Activated T-cell treated with anti-CD3 and anti-CD28 coated beads, Interleukin-2, amount 50 U/mL, for 72 hours (primary cell): Measurements from ENCODE around the gene ANO2. TPM values are rescaled to one million over a fixed set of nuclear protein-coding genes. Genes with fewer than 3 reads are reported as not detected.

Source experiments
- ATAC-seq, 2 donors: fragments of 150-1000 bp; cut with Tn5 transposase; replicated peaks in 1 of 2; 2 replicates each; pipeline ENCODE4 v1.10.0; 2021; ENCODE audit warnings: moderate library complexity in 2 of 2, mild to moderate bottlenecking in 1 of 2
- DNase-seq, 2 donors: peaks; one replicate each; pipeline ENCODE4 v3.0.0; 2021 to 2022; ENCODE audit warnings: mixed read lengths in 1 of 2
- H3K27ac Mint-ChIP-seq: one replicate; pipeline ENCODE4 v1.8.0; 2022; ENCODE audit warnings: mild to moderate bottlenecking, moderate library complexity, mixed read lengths
- H3K27me3 Mint-ChIP-seq: one replicate; pipeline ENCODE4 v1.8.0; 2022; ENCODE audit warnings: low read depth, mixed read lengths
- H3K36me3 Mint-ChIP-seq, 2 donors: one replicate each; pipeline ENCODE4 v1.8.0; 2022; ENCODE audit warnings: mixed read lengths in 2 of 2, mild to moderate bottlenecking in 1 of 2; ENCODE audit not compliant: insufficient read depth in 2 of 2
- H3K4me1 Mint-ChIP-seq: one replicate; pipeline ENCODE4 v1.8.0; 2022; ENCODE audit warnings: low read depth, mixed read lengths
- H3K4me3 Mint-ChIP-seq, 2 donors: one replicate each; pipeline ENCODE4 v1.8.0; 2022; ENCODE audit warnings: mild to moderate bottlenecking in 2 of 2, mixed read lengths in 2 of 2, moderate library complexity in 2 of 2
- H3K9me3 Mint-ChIP-seq, 2 donors: one replicate each; pipeline ENCODE4 v1.8.0; 2022; ENCODE audit warnings: mixed read lengths in 2 of 2
- total RNA-seq, 2 donors: library from RNA; stranded (reverse); gene quantifications; one replicate each; pipeline ENCODE4 v1.2.3, GENCODE V29; 2022

The ANO2 gene
- total RNA-seq, 2 donors from 2014 or later, result not detected

GRCh38 chr12:5884285-5884684 lies 60.8 kb downstream of the ANO2 start:
- H3K27me3 Mint-ChIP-seq, result peaks cover 38% of the 10 kb centered on the region
- H3K4me1 Mint-ChIP-seq, result peaks cover 6% of the 10 kb centered on the region
- no peak for DNase-seq
- H3K27ac Mint-ChIP-seq, result no peak overlapping the region
- H3K9me3 Mint-ChIP-seq, result no peaks in the 10 kb centered on the region
- no peak overlapping the region for H3K4me3 Mint-ChIP-seq
- peaks cover 0 to 2% of the 10 kb centered on the region in 2 donors for H3K36me3 Mint-ChIP-seq
- no peak for ATAC-seq

DNA sequence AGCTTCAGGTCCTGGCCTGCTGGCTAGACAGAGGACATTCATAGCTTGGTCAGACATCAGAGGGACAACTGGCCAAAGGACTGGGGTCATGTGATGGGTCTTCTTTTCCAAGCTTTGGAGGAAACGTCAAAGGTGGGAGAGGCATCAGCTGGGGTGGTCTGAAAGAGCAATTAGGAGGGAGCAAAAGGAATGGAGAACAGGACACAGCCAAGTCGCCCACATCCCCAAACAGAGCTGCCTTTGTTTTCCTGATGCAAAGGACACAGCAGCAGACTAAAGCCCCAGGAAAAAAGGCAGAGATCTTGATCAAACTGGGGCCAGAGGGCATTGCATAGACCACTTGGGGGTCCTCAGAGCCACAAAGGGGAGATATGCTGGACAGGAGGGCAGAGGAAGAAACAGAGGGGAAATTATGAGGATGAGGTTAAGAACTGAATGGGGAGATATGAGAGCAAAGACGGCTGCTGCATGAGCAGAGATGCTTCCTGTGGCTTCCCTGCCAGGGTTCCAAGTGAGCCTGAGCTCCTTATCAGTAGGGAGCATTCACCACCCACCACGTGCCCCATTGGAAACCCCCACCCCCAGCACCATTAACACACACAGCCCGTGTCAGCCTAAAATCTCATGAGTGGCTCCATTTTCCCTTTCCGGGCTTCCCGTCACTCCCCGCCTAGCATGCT lies 62.4 kb downstream of the ANO2 start:
- no peak overlapping the region for H3K27ac Mint-ChIP-seq
- no peaks in the 10 kb centered on the region for H3K36me3 Mint-ChIP-seq
- ATAC-seq (no peak), DNase-seq (no peak)
- H3K4me1 Mint-ChIP-seq, result no peaks in the 10 kb centered on the region
- no peaks in the 10 kb centered on the region for H3K9me3 Mint-ChIP-seq
- peaks cover 32% of the 10 kb centered on the region for H3K27me3 Mint-ChIP-seq
- H3K4me3 Mint-ChIP-seq, result no peak overlapping the region

DNA sequence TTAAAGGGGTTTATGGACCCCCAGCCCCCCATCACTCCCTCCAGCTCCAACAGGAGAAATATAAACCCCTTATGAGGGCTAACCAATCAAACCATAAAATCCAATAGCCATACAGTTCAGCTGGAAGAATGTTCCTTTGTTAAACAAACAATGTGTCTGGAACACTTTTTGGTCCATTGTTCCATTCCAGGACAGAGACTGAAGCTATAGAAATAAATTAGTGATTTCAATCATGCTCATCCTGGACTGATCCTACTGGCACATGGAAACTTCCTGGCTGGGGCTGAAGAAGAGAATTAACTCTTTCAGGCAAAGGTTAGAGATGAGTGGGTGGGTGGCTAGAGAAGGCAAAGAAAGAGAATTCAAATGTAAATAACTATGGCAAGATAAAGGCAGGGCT lies 63.4 kb downstream of the ANO2 start:
- Mint-ChIP-seq H3K4me3 (no peak overlapping the region), H3K4me1 (no peaks in the 10 kb centered on the region), H3K27me3 (peaks cover 33% of the 10 kb centered on the region), H3K36me3 (no peaks in the 10 kb centered on the region), H3K27ac (no peak overlapping the region), H3K9me3 (no peaks in the 10 kb centered on the region)
- ATAC-seq (no peak), DNase-seq (no peak)

DNA sequence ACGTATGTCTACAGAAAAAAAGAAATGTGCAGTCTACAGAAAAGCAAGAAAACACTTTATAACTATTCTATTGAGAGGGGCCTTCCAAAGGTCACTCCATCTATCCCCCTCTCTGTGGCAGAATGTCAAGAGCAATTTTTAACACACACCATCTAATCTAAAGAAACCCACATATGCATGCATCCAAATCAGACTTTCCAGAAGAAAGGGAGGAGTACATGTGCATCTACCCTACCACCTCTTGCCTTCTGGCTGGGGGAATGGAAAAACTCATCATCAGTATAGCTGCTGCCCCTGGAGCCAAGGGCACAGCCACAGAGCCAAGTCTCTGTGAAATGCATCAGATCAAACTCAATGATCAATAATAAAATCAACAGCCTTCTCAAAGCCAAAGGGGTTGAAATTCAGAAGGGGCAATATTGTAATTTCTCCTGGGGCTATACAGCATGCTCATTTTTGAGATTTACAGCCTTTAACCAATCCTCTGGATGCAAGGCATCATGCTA lies 63.9 kb downstream of the ANO2 start:
- DNase-seq (no peak), ATAC-seq (no peak)
- Mint-ChIP-seq H3K9me3 (no peaks in the 10 kb centered on the region), H3K27me3 (peaks cover 28% of the 10 kb centered on the region), H3K27ac (no peak overlapping the region), H3K36me3 (no peaks in the 10 kb centered on the region), H3K4me1 (no peaks in the 10 kb centered on the region), H3K4me3 (no peak overlapping the region)

- Mint-ChIP-seq H3K4me3 (no peak overlapping the region), H3K27ac (no peak overlapping the region), H3K36me3 (no peaks in the 10 kb centered on the region), H3K9me3 (no peaks in the 10 kb centered on the region), H3K4me1 (no peaks in the 10 kb centered on the region), H3K27me3 (peaks cover 15% of the 10 kb centered on the region)
- no peak for DNase-seq
- no peak for ATAC-seq
These were observed 69.2 kb downstream of the ANO2 start for GRCh38 chr12:5875851-5876250.

DNA sequence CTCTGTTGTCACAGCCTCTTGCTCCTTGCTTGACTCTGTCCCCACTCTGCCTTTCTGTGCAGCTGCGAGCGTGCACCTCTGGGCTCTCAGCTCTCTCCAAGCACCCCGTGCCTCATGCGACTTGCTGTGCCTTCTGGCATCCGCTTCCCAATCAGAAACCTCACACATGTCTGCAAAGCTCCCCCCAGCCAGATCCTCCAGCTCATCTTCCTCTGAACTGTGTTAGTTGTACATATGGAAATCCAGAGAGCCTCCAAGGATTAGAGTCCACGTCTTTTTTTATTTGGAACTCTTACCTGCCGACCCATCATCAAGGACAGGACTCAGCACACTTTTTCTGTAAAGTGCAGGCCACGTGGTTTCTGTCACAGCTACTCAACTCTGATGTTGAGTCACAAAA lies 70.5 kb downstream of the ANO2 start:
- Mint-ChIP-seq H3K4me3 (no peak overlapping the region), H3K27ac (no peak overlapping the region), H3K9me3 (no peaks in the 10 kb centered on the region), H3K36me3 (no peaks in the 10 kb centered on the region), H3K27me3 (peaks cover 15% of the 10 kb centered on the region), H3K4me1 (no peaks in the 10 kb centered on the region)
- ATAC-seq (no peak), DNase-seq (no peak)

DNA sequence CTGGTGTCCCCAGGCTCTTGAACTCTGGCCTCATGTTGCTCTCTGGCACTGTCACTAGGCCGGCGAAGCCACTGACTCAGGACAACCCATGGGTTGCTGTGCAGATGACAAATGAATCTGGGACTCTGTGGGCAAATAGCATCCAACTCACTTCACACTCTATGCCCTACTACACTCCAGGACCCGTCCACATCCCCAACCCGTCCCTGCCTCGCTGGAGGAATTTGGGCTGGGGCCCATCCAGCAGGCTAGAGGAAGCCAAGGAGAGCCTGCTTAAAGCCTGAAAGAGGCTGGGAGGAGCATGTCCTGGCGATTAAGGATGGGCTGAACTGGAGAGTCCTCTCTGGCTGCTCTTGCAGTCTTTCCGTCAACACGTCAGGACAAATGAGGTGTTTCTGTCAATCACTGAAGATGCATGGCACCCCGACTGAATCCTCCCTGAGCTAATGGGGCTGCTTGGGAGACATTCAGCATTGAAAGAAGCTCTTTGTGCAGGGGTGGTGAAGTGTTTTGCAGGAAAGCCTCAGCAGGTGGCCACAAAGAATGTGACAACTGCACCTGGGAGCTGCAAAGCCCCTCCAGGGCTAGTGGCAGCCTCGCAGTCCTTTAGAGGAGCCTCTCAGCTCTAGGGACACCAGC lies 71.7 kb downstream of the ANO2 start:
- DNase-seq, result no peak
- Mint-ChIP-seq H3K27ac (no peak overlapping the region), H3K9me3 (no peaks in the 10 kb centered on the region), H3K36me3 (no peaks in the 10 kb centered on the region), H3K4me3 (no peak overlapping the region), H3K27me3 (peaks cover 15% of the 10 kb centered on the region), H3K4me1 (no peaks in the 10 kb centered on the region)
- no peak for ATAC-seq

GRCh38 chr12:5872745-5873144 lies 72.3 kb downstream of the ANO2 start:
- Mint-ChIP-seq H3K4me1 (no peaks in the 10 kb centered on the region), H3K4me3 (no peak overlapping the region), H3K36me3 (no peaks in the 10 kb centered on the region), H3K27me3 (peaks cover 15% of the 10 kb centered on the region), H3K9me3 (no peaks in the 10 kb centered on the region), H3K27ac (no peak overlapping the region)
- DNase-seq (no peak), ATAC-seq (no peak)

DNA sequence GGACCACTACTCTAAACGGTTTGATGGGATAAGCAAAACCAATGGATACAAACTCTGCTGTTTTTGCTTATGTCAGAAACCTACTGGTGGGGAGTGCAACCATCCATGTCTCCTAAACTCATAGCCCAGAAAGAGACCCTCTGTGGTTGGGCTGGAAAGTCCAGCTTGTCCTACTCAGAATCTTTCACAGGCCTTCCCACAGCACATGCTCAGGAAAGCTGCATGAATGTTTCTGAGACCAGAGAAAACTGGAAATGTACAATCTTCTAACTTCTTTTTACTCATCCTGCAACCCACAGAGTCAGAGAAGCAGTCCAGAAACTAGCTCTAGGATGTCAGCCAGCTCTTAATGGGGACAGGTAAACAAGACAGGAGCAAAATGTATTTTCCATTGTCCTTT lies 73.3 kb downstream of the ANO2 start:
- no peak overlapping the region for H3K27ac Mint-ChIP-seq
- peaks cover 9% of the 10 kb centered on the region for H3K27me3 Mint-ChIP-seq
- no peaks in the 10 kb centered on the region for H3K4me1 Mint-ChIP-seq
- no peak overlapping the region for H3K4me3 Mint-ChIP-seq
- no peaks in the 10 kb centered on the region for H3K9me3 Mint-ChIP-seq
- no peak for ATAC-seq
- no peak for DNase-seq
- H3K36me3 Mint-ChIP-seq, result no peaks in the 10 kb centered on the region

DNA sequence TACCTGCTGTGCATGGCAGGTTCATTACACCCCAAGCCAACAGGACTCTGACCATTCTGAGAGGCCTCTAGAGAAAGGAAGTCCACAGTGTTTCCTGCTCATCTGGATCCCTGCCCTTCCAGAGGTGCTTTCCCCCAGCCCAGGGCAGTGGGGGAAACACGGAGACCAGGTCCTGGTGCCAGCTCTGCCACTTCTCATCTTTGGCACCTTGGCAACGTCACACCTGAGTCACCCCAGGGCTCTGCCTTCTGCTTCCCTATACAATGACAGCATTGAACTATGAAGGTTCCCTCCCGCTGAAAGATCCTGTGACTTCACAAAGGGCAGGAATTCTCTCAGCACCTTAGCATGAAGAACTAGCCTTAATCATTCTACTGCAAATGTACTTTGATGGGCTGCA lies 74.9 kb downstream of the ANO2 start:
- no peaks in the 10 kb centered on the region for H3K36me3 Mint-ChIP-seq

DNA sequence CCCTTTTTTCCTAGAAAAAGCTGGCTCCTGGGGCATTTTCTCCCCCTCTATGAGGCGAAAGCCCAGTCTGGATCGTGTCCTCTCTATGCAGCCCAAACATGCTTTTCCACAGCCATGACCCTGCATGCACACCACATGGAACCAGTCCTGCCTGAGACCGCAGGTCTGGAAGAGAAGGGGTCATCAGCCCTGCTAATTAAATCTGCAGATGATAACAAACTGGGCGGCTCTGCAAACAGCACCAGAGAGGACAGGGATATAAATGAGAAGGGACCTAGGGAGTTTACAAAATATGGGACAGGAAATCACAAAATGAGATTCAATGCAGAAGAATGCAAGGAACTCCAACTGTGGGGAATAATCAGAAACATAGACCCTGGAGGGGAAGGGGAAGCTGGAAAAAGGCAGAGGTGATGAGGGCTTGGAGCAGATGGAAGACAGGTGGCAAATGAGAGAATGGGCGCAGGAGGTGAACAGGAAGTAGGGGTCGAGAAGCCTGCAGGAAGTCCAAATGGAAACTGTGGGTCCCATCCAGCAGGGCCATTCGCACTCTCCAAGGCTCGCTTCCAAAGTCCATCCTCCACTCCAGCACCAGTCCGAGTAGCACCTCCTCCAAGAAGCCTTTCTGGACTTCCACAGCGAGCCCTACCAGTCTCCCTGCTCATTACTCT lies 76.3 kb downstream of the ANO2 start:
- no peaks in the 10 kb centered on the region for H3K27me3 Mint-ChIP-seq
- DNase-seq, result no peak
- H3K9me3 Mint-ChIP-seq, result no peaks in the 10 kb centered on the region
- no peak overlapping the region for H3K27ac Mint-ChIP-seq
- H3K36me3 Mint-ChIP-seq, result no peaks in the 10 kb centered on the region
- no peak overlapping the region for H3K4me3 Mint-ChIP-seq
- no peak for ATAC-seq
- H3K4me1 Mint-ChIP-seq, result no peaks in the 10 kb centered on the region

More for the DNA sequence above, 74.9 kb downstream of the ANO2 start:
- Mint-ChIP-seq H3K4me3 (no peak overlapping the region), H3K9me3 (no peaks in the 10 kb centered on the region), H3K27ac (no peak overlapping the region), H3K27me3 (peaks cover 2% of the 10 kb centered on the region), H3K4me1 (no peaks in the 10 kb centered on the region)
- ATAC-seq (no peak), DNase-seq (no peak)

DNA sequence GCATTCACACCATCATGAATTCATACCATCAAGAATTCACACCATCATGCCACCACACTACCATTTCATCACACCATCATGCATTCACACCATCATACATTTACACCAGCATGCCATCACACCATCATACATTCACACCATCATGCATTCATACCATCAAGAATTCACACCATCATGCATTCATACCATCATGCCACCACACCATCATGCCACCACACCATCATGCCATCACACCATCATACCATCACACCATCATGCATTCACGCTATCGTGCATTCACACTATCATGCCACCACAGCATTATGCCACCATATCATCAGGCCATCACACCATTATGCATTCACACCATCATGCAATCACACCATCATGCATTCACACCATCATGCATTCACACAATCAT lies 79.7 kb downstream of the ANO2 start:
- DNase-seq (no peak), ATAC-seq (no peak)
- Mint-ChIP-seq H3K4me3 (no peak overlapping the region), H3K4me1 (no peaks in the 10 kb centered on the region), H3K36me3 (no peaks in the 10 kb centered on the region), H3K27me3 (no peaks in the 10 kb centered on the region), H3K9me3 (no peaks in the 10 kb centered on the region), H3K27ac (no peak overlapping the region)

DNA sequence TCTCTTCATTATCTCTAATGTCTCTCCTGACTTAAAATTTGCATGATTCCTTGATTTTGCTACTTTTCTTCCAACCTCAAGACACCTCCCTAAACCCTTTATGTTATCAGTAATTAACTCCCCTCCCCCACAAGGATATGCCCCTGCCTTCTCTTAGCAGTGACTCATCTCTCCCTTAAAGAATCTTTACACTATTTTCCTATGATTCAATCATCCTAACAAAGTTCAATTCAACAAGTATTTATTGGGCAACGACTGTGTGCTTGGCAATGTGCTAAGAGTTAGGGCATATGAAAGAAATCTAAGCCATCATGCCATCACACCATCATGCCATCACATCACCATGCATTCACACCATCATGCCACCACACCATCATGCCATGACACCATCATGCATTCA lies 80.1 kb downstream of the ANO2 start:
- DNase-seq, result no peak
- H3K27ac Mint-ChIP-seq, result no peak overlapping the region
- ATAC-seq, result no peak
- peaks cover 4% of the 10 kb centered on the region for H3K27me3 Mint-ChIP-seq
- no peaks in the 10 kb centered on the region for H3K9me3 Mint-ChIP-seq
- no peaks in the 10 kb centered on the region for H3K4me1 Mint-ChIP-seq
- H3K4me3 Mint-ChIP-seq, result no peak overlapping the region
- H3K36me3 Mint-ChIP-seq, result no peaks in the 10 kb centered on the region
